Endothelial cell of umbilical vein (primary cell): ENCODE results near the gene NR6A1.

Source experiments
- EZH2 ChIP-seq: IDR thresholded peaks from 2 replicates; pipeline ENCODE4 v1.6.1; 2012; ENCODE audit warnings: borderline replicate concordance, low read depth, mild to moderate bottlenecking, moderate library complexity, low read length, inconsistent platforms; ENCODE audit not compliant: severe bottlenecking
- POLR2A ChIP-seq: IDR thresholded peaks from 2 replicates; pipeline ENCODE4 v1.6.1; 2012; ENCODE audit warnings: low read depth, mild to moderate bottlenecking, control low read depth, low read length
- POLR2AphosphoS5 ChIP-seq: IDR thresholded peaks from 2 replicates; pipeline ENCODE4 v1.6.1; 2012; ENCODE audit warnings: low read depth, mild to moderate bottlenecking, control low read depth, low read length, moderate library complexity; ENCODE audit not compliant: insufficient read depth

GRCh38 chr9:124477211-124477647 is 293.9 kb downstream of the NR6A1 start:
- TF ChIP-seq POLR2A (no peak), POLR2AphosphoS5 (no peak), EZH2 (peak; percentile 49)
